Measurements from ENCODE around the gene PVALEF. TPM values are rescaled to one million over a fixed set of nuclear protein-coding genes. Genes with fewer than 3 reads are reported as not detected.

Gene PVALEF
- polyA plus RNA-seq, 4 donors, result 0.31 TPM; not detected in 3

GRCh38 chr17:81200695-81201580 is 35.6 kb downstream of the PVALEF start:
- Histone ChIP-seq H3K9me3 (ENCODE audit: control insufficient read depth in 2 of 2, insufficient read depth in 1 of 2, low read depth in 1 of 2, low read length in 1 of 2) (no peaks in the 10 kb centered on the region), H3K4me3 (ENCODE audit: low read depth in 1 of 3, low read length in 3 of 3) (no peak overlapping the region), H3K27me3 (ENCODE audit: control insufficient read depth in 3 of 3, insufficient read depth in 3 of 3, low read length in 3 of 3) (no peaks in the 10 kb centered on the region), H3K27ac (ENCODE audit: low read depth in 1 of 3, low read length in 2 of 3) (no peak overlapping the region), H3K36me3 (ENCODE audit: control insufficient read depth in 3 of 3, insufficient read depth in 2 of 3, low read depth in 1 of 3, low read length in 3 of 3) (peaks cover 0 to 74% (median 7%) of the 10 kb centered on the region in 3 donors), H3K4me1 (ENCODE audit: control insufficient read depth in 3 of 3, insufficient read depth in 2 of 3, low read depth in 1 of 3, low read length in 2 of 3) (no peaks in the 10 kb centered on the region)
- 65 to 74% (median 68%) methylated on average over 26 to 27 of the region's 27 CpGs for WGBS, 3 donors
- DNase-seq, result peak; percentile 78 to 83
- FAIRE-seq, result no peak

- Histone ChIP-seq H3K4me1 (ENCODE audit: control insufficient read depth in 3 of 3, insufficient read depth in 2 of 3, low read depth in 1 of 3, low read length in 2 of 3) (no peaks in the 10 kb centered on the region), H3K9me3 (ENCODE audit: control insufficient read depth in 2 of 2, insufficient read depth in 1 of 2, low read depth in 1 of 2, low read length in 1 of 2) (no peaks in the 10 kb centered on the region), H3K27me3 (ENCODE audit: control insufficient read depth in 3 of 3, insufficient read depth in 3 of 3, low read length in 3 of 3) (no peaks in the 10 kb centered on the region), H3K36me3 (ENCODE audit: control insufficient read depth in 3 of 3, insufficient read depth in 2 of 3, low read depth in 1 of 3, low read length in 3 of 3) (peaks cover 0 to 73% (median 3%) of the 10 kb centered on the region in 3 donors), H3K27ac (ENCODE audit: low read depth in 1 of 3, low read length in 2 of 3) (no peak overlapping the region), H3K4me3 (ENCODE audit: low read depth in 1 of 3, low read length in 3 of 3) (no peak overlapping the region)
- 85 to 97% (median 95%) methylated on average over 6 to 10 of the region's 10 CpGs for WGBS, 3 donors
- no peak for DNase-seq
- FAIRE-seq, result no peak
These were observed 37.0 kb downstream of the PVALEF start for GRCh38 chr17:81202318-81202717.

GRCh38 chr17:81203136-81203535 is 37.8 kb downstream of the PVALEF start:
- peaks cover 0 to 71% (median 0%) of the 10 kb centered on the region in 3 donors for H3K36me3 ChIP-seq (ENCODE audit: control insufficient read depth in 3 of 3, insufficient read depth in 2 of 3, low read depth in 1 of 3, low read length in 3 of 3)
- H3K27me3 ChIP-seq (ENCODE audit: control insufficient read depth in 3 of 3, insufficient read depth in 3 of 3, low read length in 3 of 3), result no peaks in the 10 kb centered on the region
- H3K4me1 ChIP-seq (ENCODE audit: control insufficient read depth in 3 of 3, insufficient read depth in 2 of 3, low read depth in 1 of 3, low read length in 2 of 3), result no peaks in the 10 kb centered on the region
- H3K4me3 ChIP-seq (ENCODE audit: low read depth in 1 of 3, low read length in 3 of 3), result no peak overlapping the region
- 93 to 98% (median 95%) methylated on average over 20 of the region's 20 CpGs for WGBS, 3 donors
- no peak overlapping the region for H3K27ac ChIP-seq (ENCODE audit: low read depth in 1 of 3, low read length in 2 of 3)
- no peak for FAIRE-seq
- DNase-seq, result no peak
- H3K9me3 ChIP-seq (ENCODE audit: control insufficient read depth in 2 of 2, insufficient read depth in 1 of 2, low read depth in 1 of 2, low read length in 1 of 2), result no peaks in the 10 kb centered on the region

- no peaks in the 10 kb centered on the region for H3K9me3 ChIP-seq (ENCODE audit: control insufficient read depth in 2 of 2, insufficient read depth in 1 of 2, low read depth in 1 of 2, low read length in 1 of 2)
- no peaks in the 10 kb centered on the region for H3K27me3 ChIP-seq (ENCODE audit: control insufficient read depth in 3 of 3, insufficient read depth in 3 of 3, low read length in 3 of 3)
- FAIRE-seq (no peak), DNase-seq (no peak)
- 28 to 74% (median 49%) methylated on average over 10 of the region's 10 CpGs for WGBS, 3 donors
- peaks cover 0 to 68% (median 0%) of the 10 kb centered on the region in 3 donors for H3K36me3 ChIP-seq (ENCODE audit: control insufficient read depth in 3 of 3, insufficient read depth in 2 of 3, low read depth in 1 of 3, low read length in 3 of 3)
- no peak overlapping the region for H3K27ac ChIP-seq (ENCODE audit: low read depth in 1 of 3, low read length in 2 of 3)
- no peak overlapping the region for H3K4me3 ChIP-seq (ENCODE audit: low read depth in 1 of 3, low read length in 3 of 3)
- H3K4me1 ChIP-seq (ENCODE audit: control insufficient read depth in 3 of 3, insufficient read depth in 2 of 3, low read depth in 1 of 3, low read length in 2 of 3), result no peaks in the 10 kb centered on the region
These were observed 39.3 kb downstream of the PVALEF start for GRCh38 chr17:81204578-81204977.

GRCh38 chr17:81206166-81206565 is 40.9 kb downstream of the PVALEF start:
- FAIRE-seq (no peak), DNase-seq (no peak)
- Histone ChIP-seq H3K4me1 (ENCODE audit: control insufficient read depth in 3 of 3, insufficient read depth in 2 of 3, low read depth in 1 of 3, low read length in 2 of 3) (no peaks in the 10 kb centered on the region), H3K27ac (ENCODE audit: low read depth in 1 of 3, low read length in 2 of 3) (no peak overlapping the region), H3K9me3 (ENCODE audit: control insufficient read depth in 2 of 2, insufficient read depth in 1 of 2, low read depth in 1 of 2, low read length in 1 of 2) (no peaks in the 10 kb centered on the region), H3K4me3 (ENCODE audit: low read depth in 1 of 3, low read length in 3 of 3) (no peak overlapping the region), H3K36me3 (ENCODE audit: control insufficient read depth in 3 of 3, insufficient read depth in 2 of 3, low read depth in 1 of 3, low read length in 3 of 3) (peaks cover 0 to 58% (median 0%) of the 10 kb centered on the region in 3 donors), H3K27me3 (ENCODE audit: control insufficient read depth in 3 of 3, insufficient read depth in 3 of 3, low read length in 3 of 3) (no peaks in the 10 kb centered on the region)
- WGBS, 3 donors, result 86 to 90% (median 88%) methylated on average over 4 of the region's 4 CpGs

GRCh38 chr17:81206657-81207056 is 41.4 kb downstream of the PVALEF start:
- DNase-seq, result no peak
- 94 to 96% (median 94%) methylated on average over 12 of the region's 12 CpGs for WGBS, 3 donors
- H3K27me3 ChIP-seq (ENCODE audit: control insufficient read depth in 3 of 3, insufficient read depth in 3 of 3, low read length in 3 of 3), result no peaks in the 10 kb centered on the region
- no peak for FAIRE-seq
- H3K9me3 ChIP-seq (ENCODE audit: control insufficient read depth in 2 of 2, insufficient read depth in 1 of 2, low read depth in 1 of 2, low read length in 1 of 2), result no peaks in the 10 kb centered on the region
- H3K4me1 ChIP-seq (ENCODE audit: control insufficient read depth in 3 of 3, insufficient read depth in 2 of 3, low read depth in 1 of 3, low read length in 2 of 3), result no peaks in the 10 kb centered on the region
- H3K36me3 ChIP-seq (ENCODE audit: control insufficient read depth in 3 of 3, insufficient read depth in 2 of 3, low read depth in 1 of 3, low read length in 3 of 3), result peaks cover 0 to 54% (median 0%) of the 10 kb centered on the region in 3 donors
- no peak overlapping the region for H3K4me3 ChIP-seq (ENCODE audit: low read depth in 1 of 3, low read length in 3 of 3)
- H3K27ac ChIP-seq (ENCODE audit: low read depth in 1 of 3, low read length in 2 of 3), result no peak overlapping the region

GRCh38 chr17:81207610-81208581 is 42.6 kb downstream of the PVALEF start:
- FAIRE-seq, result no peak
- Histone ChIP-seq H3K27ac (ENCODE audit: low read depth in 1 of 3, low read length in 2 of 3) (no peak overlapping the region), H3K9me3 (ENCODE audit: control insufficient read depth in 2 of 2, insufficient read depth in 1 of 2, low read depth in 1 of 2, low read length in 1 of 2) (no peaks in the 10 kb centered on the region), H3K4me3 (ENCODE audit: low read depth in 1 of 3, low read length in 3 of 3) (no peak overlapping the region), H3K27me3 (ENCODE audit: control insufficient read depth in 3 of 3, insufficient read depth in 3 of 3, low read length in 3 of 3) (no peaks in the 10 kb centered on the region), H3K4me1 (ENCODE audit: control insufficient read depth in 3 of 3, insufficient read depth in 2 of 3, low read depth in 1 of 3, low read length in 2 of 3) (no peaks in the 10 kb centered on the region), H3K36me3 (ENCODE audit: control insufficient read depth in 3 of 3, insufficient read depth in 2 of 3, low read depth in 1 of 3, low read length in 3 of 3) (peaks cover 0 to 51% (median 0%) of the 10 kb centered on the region in 3 donors)
- 84 to 87% (median 84%) methylated on average over 20 to 21 of the region's 21 CpGs for WGBS, 3 donors
- no peak for DNase-seq

GRCh38 chr17:81208651-81209050 is 43.3 kb downstream of the PVALEF start:
- H3K4me1 ChIP-seq (ENCODE audit: control insufficient read depth in 3 of 3, insufficient read depth in 2 of 3, low read depth in 1 of 3, low read length in 2 of 3), result no peaks in the 10 kb centered on the region
- H3K27me3 ChIP-seq (ENCODE audit: control insufficient read depth in 3 of 3, insufficient read depth in 3 of 3, low read length in 3 of 3), result no peaks in the 10 kb centered on the region
- no peak overlapping the region for H3K27ac ChIP-seq (ENCODE audit: low read depth in 1 of 3, low read length in 2 of 3)
- FAIRE-seq, result no peak
- DNase-seq, result no peak
- no peak overlapping the region for H3K4me3 ChIP-seq (ENCODE audit: low read depth in 1 of 3, low read length in 3 of 3)
- 94 to 96% (median 95%) methylated on average over 9 to 10 of the region's 10 CpGs for WGBS, 3 donors
- H3K36me3 ChIP-seq (ENCODE audit: control insufficient read depth in 3 of 3, insufficient read depth in 2 of 3, low read depth in 1 of 3, low read length in 3 of 3), result peaks cover 0 to 43% (median 0%) of the 10 kb centered on the region in 3 donors
- no peaks in the 10 kb centered on the region for H3K9me3 ChIP-seq (ENCODE audit: control insufficient read depth in 2 of 2, insufficient read depth in 1 of 2, low read depth in 1 of 2, low read length in 1 of 2)
